Adipocyte (in vitro differentiated cells): ENCODE results near the gene RNF7.

Experiments used
- DNase-seq: peaks from one replicate; pipeline ENCODE4 v3.0.0-alpha.2; 2015; ENCODE audit warnings: low read depth
- H3K27me3 ChIP-seq: replicated peaks from 2 replicates; pipeline ENCODE4 v1.7.0; 2013; ENCODE audit warnings: mild to moderate bottlenecking, low read length, moderate library complexity; ENCODE audit not compliant: control insufficient read depth, insufficient read depth
- H3K36me3 ChIP-seq: 2 replicates; pipeline ENCODE4 v1.7.0; 2013; ENCODE audit warnings: low read length, mild to moderate bottlenecking, moderate library complexity; ENCODE audit not compliant: control insufficient read depth, insufficient read depth, severe bottlenecking
- H3K4me1 ChIP-seq: 2 replicates; pipeline ENCODE4 v1.7.0; 2013; ENCODE audit warnings: mild to moderate bottlenecking, low read length, moderate library complexity; ENCODE audit not compliant: control insufficient read depth, insufficient read depth
- H3K4me3 ChIP-seq: 2 replicates; pipeline ENCODE4 v1.7.0; 2013; ENCODE audit warnings: mild to moderate bottlenecking, low read length, moderate library complexity
- H3K9ac ChIP-seq: 2 replicates; pipeline ENCODE4 v1.7.0; 2013; ENCODE audit warnings: mild to moderate bottlenecking, low read length, moderate library complexity
- H3K9me3 ChIP-seq: 2 replicates; pipeline ENCODE4 v1.7.0; 2013; ENCODE audit warnings: mild to moderate bottlenecking, low read length, moderate library complexity; ENCODE audit not compliant: control insufficient read depth

Gene RNF7

DNA sequence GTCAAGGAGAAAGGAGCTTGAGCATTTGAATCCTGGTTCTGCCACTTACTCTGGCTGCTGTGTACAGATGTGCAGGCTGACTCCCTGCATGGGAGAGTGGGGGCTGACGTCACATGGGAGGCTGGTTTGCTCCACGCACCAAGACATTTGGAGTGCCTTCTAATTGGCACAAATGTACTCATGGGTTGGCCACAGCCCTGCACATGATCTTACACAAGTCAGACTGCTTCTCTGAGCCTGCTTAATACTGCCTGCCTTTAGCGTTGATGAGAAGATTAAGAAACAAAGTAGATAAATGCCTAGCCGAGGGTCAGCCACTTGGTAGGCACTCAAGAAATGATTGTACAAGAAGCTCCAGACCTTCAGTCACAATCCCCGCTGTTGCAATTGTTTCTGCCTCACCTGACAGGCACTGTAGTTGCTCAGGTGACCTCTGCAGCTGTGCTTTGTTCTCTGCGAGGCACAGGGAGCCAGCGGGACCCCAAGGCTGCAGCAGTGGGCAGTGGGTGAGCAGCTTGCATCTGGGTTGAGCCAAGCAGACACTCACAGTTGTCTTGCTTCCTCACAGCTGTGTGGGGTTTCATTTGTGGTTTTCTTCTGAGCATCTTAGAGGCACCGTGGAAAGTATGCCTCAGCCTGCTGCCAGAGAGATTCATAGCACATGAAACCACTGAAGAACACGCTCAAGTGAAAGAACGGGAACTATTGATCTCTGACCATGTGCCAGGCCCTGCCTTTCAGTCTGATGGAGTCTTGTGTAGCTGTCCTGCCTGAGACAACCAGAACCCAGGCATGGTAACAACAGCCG is 58.2 kb downstream of the RNF7 start:
- Histone ChIP-seq H3K27me3 (no peaks in the 10 kb centered on the region), H3K4me3 (peak overlapping the region; percentile 78), H3K9ac (peak overlapping the region; percentile 89), H3K9me3 (peaks cover 4% of the 10 kb centered on the region), H3K36me3 (no peaks in the 10 kb centered on the region), H3K4me1 (peaks cover 27% of the 10 kb centered on the region)
- DNase-seq, result peak; percentile 8
